CMK (cell line): ENCODE data around the gene PRKAR1B.

Experiments
- DNase-seq: peaks from one replicate; pipeline ENCODE4 v3.0.0-alpha.2; 2010; ENCODE audit warnings: low read depth

Gene PRKAR1B

GRCh38 chr7:603152-603951, 123.7 kb downstream of the PRKAR1B start:
- no peak for DNase-seq

DNA sequence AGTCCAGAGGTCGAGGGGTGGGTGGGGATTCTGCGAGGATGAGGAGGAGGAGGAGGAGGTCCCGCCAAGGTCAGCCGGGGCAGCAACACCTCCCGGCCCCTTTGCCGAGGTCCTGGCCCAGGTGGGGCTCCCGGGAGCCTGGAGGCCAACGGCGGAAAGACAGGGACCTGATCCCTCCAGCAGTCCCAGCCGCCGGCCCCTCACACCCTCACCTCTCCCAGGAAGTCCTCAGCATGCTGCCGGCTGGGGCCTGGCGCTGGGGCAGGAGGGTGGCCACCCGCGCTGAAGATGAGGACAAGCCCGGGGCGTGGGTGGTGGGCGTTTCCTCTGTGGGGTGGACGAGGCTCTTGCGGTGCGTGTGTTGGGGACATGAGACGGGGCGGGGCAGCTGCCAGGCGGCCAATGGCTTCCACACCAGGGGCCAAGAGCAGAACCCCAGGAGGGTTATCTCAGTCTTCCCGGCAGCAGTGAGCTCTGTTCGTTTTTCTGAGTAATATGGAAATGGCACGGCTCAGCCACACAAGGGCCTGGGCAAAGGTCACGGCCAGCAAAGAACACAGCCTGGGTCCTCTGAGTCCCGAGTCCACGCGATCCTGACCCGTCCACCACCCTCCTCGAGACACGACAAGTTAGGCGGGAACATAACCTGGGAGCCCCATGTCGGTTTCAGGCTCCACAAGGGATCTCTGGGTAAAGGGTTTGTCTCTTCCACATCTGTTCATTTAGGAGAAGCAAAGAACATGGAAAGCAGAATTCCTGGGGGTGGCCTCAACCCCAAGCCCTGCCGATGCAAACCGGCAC, 124.5 kb downstream of the PRKAR1B start:
- no peak for DNase-seq

DNA sequence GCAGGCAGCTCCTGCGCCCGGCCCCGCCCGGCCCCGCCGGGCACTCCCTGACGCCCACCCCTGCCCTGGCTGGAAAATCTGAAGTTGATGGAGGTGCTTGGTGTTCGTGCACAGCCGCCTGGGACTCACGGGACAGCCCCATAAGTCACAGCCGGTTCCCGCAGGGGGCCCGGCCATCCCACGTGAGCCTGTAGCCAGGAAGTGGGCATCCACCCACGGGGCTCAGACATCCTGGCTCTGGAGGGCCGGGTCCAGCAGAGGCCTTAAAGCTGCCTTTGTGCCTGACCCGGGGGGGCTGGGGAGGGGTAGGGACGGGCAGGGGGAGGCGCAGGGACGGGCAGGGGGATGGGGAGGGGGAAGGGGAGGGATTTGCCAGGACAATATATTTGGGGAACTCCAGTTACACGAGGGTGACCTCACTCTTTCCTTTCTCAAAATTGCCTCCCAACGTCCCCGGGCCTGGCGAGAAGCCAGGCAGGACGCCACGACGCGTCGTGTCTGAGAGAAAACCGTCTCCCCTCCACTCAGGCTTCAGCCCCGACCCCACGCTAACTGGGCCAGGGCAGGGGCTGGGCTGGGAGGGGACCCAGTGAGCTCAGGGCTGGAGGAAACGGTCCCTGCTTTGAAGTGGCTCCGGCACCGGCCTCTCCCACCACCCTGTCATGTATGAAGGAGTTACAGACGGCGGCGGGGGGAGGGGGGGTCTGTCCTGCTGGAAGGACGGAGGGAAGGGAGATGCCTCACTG, 125.3 kb downstream of the PRKAR1B start:
- DNase-seq = no peak

GRCh38 chr7:601036-601594, 126.0 kb downstream of the PRKAR1B start:
- DNase-seq = no peak

GRCh38 chr7:600149-601035, 126.7 kb downstream of the PRKAR1B start:
- DNase-seq = no peak

GRCh38 chr7:598899-599298, 128.2 kb downstream of the PRKAR1B start:
- no peak for DNase-seq

DNA sequence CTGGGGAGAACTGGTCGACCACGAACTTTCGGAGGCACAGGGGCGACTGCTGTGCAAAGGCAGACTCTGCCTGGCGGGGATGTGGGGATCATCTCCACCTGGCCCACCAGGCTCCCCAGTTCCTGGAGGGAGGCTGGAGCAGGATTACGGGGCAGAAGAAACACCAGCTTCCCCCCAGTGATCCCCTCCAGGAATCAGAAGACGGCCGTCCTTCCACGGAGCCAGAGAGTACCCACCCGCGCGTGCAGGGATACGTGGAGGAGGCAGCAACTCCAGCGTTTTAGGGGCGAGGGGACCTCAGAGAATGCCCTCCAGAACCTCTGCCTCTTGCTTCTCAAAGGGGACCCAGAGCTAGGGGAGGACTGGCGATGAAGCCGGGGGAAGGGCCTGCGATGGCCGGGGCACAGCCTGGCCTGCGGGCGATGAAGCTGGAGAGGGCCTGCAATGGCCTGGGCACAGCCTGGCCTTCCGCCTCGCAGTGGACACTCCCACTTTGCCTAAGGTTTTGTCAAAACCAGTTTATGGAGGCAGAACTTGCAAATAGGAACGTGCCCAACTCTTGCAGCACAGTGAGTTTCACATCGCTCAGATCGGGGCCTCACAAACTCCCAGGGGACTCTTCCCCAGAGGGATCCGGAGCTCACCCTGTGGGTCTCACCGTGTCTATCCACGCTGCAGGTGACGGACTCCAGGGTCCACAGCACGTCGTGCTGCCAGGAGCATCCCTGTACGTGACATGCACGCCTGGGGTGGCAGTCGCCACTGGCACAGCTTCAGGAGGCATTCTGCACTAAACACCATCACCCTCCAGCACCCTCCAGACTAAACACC, 129.5 kb downstream of the PRKAR1B start:
- no peak for DNase-seq

DNA sequence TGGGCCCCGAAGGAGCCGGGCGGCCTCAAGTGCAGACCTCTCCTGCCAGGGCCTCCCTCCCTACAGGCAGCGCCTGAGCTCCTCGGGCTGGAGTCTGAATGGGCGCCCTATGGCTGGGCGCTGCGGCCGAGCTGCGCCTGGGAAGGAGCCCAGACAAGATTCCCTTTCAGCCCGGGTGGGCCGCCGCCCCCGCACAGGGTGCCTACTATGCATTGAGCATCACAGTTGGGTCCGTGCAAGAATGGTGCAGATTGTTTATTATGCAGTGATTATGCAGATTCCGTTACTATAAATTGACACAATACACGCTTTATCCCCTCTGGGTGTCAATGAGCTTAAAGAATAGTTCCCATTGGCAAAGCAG, 130.3 kb downstream of the PRKAR1B start:
- DNase-seq = no peak

GRCh38 chr7:596071-596818, 130.8 kb downstream of the PRKAR1B start:
- no peak for DNase-seq

- DNase-seq = no peak
Observed at GRCh38 chr7:595621-596010, 131.5 kb downstream of the PRKAR1B start.

DNA sequence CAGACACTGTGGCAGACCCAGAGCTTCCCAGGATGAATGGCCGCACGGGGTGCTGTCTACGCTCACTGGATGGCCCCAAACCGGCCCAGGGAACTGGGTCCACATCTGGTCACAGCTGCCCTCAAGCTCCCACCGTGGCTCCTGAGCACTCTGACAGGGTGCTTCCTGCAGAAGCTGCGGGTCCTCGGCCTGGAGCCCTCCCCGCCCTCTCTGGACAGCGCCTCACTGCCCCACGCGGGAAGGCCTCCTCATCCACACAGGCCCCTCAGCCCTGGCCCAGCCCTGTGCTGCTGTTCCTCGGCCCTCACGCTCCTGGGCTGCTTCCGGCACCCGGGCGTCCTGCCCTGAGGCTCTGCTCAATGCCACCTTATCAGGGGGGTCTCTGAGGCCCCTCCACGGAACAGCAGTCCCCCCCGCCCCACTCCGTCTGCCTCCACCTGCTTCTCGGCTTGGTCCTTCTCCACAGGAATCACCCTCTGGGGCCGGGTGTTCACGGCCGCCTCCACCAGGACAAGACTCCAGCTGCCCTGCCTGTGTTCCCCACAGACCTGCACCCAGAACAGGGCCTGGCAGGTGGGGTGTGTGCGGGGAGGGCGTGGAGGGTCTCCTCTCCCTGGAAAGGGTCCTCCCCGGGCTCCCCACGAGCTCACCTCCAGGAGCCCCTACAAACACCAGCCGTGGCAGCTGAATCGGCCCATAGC, 132.0 kb downstream of the PRKAR1B start:
- no peak for DNase-seq

- no peak for DNase-seq
Observed at GRCh38 chr7:594212-594913, 132.7 kb downstream of the PRKAR1B start.

GRCh38 chr7:593324-594115, 133.6 kb downstream of the PRKAR1B start:
- DNase-seq = no peak

DNA sequence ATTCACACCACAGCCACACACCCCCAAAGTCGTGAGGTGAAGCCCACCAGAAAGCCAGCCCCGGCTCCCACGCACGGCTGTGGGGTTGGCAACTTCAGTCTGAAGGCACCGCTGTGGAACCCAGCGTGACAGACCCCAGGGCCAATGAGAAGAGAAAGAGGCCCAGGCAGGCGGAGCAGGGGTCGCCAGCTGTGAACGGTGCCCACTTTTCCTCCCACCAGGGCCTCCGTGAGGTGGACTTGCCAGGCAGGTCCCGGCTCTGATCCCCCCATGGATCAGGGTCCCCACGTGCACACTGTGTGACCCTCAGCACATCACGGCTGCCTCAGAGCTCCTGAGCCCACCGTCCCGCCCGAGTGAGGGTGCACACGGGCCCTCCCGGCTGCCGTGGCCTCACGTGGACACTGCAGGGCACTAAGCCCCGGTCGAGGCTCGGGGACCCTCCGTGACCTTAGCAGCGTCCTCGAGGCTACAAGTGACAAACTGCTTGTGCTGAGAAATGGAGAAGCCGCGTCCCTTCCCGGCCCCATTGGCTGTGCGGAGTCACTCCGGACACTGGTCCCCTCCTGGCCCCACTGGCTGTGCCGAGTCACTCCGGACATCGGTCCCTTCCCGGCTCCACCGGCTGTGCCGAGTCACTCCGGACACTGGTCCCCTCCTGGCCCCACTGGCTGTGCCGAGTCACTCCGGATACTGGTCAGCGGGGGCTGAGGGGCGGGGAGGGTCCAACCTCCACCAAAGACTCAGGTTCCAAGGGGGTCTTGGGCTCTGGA, 135.0 kb downstream of the PRKAR1B start:
- DNase-seq = no peak

- DNase-seq = no peak
Observed at GRCh38 chr7:590731-591551, 136.1 kb downstream of the PRKAR1B start.
